Mononuclear cell (primary cell): ENCODE measurements around the gene SYN1. TPM values are rescaled to one million over a fixed set of nuclear protein-coding genes. Genes with fewer than 3 reads are reported as not detected.

Experiments
- H3K27me3 ChIP-seq: 2 replicates; pipeline ENCODE4 v1.6.0; 2011; ENCODE audit warnings: low read length, control low read depth; ENCODE audit not compliant: insufficient read depth
- H3K4me1 ChIP-seq: 2 replicates; pipeline ENCODE4 v1.5.1; 2011; ENCODE audit warnings: mild to moderate bottlenecking, low read length, control low read depth; ENCODE audit not compliant: insufficient read depth
- H3K4me3 ChIP-seq: 2 replicates; pipeline ENCODE4 v1.5.1; 2011; ENCODE audit warnings: mild to moderate bottlenecking, low read length, moderate library complexity
- H3K9me3 ChIP-seq: 2 replicates; pipeline ENCODE4 v1.5.1; 2011; ENCODE audit warnings: low read depth, mild to moderate bottlenecking, control low read depth, low read length
- total RNA-seq: library from RNA; depleted of rRNA; stranded (reverse); fragments of >200 nt; gene quantifications from one replicate; pipeline ENCODE4 v1.2.3, GENCODE V29; 2012

SYN1 gene
- total RNA-seq, 1 donor = 0.21 TPM

DNA sequence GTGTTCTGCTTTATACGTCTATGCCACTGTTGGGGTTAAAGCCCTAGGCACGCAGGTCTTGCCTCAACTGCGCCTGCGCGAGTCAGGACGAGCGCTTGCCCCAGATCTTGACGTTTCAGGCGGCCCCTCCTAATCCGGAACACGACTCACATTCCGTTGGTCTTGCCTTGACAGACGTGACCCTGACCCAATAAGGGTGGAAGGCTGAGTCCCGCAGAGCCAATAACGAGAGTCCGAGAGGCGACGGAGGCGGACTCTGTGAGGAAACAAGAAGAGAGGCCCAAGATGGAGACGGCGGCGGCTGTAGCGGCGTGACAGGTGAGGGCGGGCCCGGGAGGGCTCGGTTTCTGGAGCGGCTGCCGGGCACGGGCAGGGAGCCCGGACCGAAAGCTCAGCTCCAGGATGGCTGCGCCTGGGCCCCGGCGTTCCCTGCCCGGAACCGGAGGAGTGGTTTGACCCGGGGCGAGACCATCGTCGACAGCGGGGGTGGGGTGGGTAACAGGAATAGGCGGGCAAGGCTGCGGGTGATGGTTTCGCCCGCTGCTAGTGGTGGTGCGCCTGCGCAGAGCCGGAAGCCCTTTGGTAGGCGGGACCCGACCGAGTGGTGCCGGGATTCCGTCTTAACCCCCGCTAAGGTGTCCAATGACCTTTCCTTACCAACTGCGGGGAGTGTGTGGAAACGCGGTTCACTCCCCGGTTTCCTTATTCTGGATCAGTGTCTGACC is 58.6 kb downstream of the SYN1 start, which contains the start of gene ARAF:
Gene ARAF, plus strand, starts transcription at position 272 of the 725 bp plus-strand sequence. CDS start 1,763 bp downstream, outside the sequence.
- Histone ChIP-seq H3K4me3 (peak within 1 kb of the TSS; percentile 71), H3K4me1 (peaks cover 43% of the 10 kb centered on the region), H3K27me3 (no peaks in the 10 kb centered on the region), H3K9me3 (no peaks in the 10 kb centered on the region)

DNA sequence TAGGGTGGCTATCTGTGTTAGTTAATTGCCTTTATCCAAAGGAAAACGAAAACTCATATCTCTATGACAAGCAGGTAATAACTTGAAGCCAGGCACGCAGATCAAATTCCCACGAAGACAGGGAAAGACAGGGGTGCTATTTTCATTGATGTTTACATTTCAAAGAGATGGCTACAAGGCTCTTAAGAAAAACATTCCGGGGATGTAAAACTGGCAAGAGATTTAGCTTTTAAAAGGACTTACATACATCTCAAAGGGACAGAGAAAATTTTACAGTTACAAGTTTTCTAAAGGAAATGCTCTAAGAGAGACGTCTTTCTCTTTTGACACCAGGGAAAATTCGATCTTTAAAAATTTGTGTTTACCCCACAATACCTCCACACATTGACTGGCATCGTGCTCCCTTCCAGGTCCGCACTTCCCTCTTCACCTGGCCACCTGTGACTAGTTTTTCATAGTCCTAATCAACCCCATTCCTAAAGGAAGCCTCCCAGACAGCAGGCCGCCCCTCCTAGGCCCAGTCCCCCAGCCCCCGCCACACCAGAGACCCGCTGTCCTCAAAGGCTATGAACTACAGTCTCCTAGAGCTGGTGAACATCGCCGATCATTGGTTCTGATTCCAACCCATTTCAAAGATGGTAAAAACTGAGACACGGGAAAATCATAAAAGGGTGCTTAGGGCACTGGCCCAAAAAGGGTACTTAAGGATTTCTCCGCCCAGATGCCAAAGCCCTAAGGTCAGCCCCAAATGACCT is 59.3 kb downstream of the SYN1 start:
- Histone ChIP-seq H3K4me1 (peaks cover 46% of the 10 kb centered on the region), H3K27me3 (no peaks in the 10 kb centered on the region), H3K4me3 (peak overlapping the region; percentile 71), H3K9me3 (no peaks in the 10 kb centered on the region)

DNA sequence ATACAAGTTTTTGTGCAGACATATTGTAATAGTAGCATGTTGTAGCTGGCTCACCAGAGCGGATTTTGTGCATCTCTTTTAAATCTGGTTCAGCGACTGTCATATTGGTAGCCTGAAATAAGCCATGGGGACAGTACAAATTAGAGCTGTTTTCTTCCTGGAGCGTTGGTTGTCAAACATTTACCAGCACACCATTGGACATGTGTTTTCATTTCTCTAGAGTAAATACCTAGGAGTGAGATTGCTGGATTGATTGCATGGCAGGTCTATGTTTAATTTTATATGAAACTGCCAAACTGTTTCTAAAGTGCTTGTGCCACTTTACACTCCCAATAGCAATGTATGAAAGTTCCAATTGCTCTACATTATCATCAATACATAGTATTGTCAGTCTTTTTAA is 61.2 kb downstream of the SYN1 start:
- H3K4me3 ChIP-seq = no peak overlapping the region
- no peaks in the 10 kb centered on the region for H3K9me3 ChIP-seq
- H3K4me1 ChIP-seq = peaks cover 31% of the 10 kb centered on the region
- no peaks in the 10 kb centered on the region for H3K27me3 ChIP-seq

DNA sequence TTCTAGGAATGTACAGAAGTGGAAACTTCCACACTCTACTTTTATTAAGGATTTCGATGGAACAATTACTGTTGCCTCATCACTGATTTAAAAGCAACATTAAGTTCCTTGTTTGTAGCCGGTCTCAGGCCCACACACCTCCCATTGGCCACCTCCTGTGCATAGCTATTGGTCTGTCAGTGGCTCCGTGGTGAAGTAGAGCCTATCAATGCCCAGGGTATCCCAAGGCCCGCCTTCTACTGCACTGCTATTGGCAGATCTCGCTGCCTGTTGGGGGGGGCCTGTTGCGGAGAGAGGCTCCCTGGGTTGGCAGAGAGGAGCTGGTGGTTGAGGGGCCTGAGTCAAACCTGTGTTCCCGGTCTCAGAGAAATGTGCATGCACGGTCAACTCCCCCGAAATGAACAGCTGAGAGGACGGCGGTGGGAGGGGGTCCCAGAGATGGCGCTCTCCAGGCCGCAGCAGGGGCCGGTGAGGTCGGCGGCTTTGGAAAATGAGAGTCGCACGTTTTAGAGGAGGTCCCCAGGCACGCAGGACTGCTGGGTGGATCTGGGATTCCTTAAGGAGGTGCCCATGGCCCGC is 63.5 kb downstream of the SYN1 start:
- Histone ChIP-seq H3K4me3 (peak overlapping the region; percentile 48), H3K9me3 (no peaks in the 10 kb centered on the region), H3K27me3 (no peaks in the 10 kb centered on the region), H3K4me1 (peaks cover 22% of the 10 kb centered on the region)

DNA sequence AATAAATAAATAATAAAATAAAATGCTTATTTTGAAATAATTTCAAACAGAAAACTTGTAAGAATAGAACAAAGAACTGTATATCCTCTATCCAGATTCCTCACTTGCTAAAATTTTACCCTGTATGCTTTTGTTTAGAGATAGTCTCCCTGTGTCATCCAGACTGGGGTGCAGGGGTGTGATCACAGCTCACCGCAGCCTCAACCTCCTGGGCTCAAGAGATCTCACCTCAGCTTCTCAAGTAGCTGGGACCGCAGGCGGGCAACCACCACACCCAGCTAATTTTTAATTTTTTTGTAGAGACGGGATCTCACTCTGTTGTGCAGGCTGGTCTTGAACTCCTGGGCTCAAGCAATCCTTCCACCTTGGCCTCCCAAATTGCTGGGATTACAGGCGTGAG is 76.2 kb downstream of the SYN1 start:
- Histone ChIP-seq H3K4me3 (no peak overlapping the region), H3K4me1 (peaks cover 5% of the 10 kb centered on the region), H3K27me3 (no peaks in the 10 kb centered on the region), H3K9me3 (no peaks in the 10 kb centered on the region)

DNA sequence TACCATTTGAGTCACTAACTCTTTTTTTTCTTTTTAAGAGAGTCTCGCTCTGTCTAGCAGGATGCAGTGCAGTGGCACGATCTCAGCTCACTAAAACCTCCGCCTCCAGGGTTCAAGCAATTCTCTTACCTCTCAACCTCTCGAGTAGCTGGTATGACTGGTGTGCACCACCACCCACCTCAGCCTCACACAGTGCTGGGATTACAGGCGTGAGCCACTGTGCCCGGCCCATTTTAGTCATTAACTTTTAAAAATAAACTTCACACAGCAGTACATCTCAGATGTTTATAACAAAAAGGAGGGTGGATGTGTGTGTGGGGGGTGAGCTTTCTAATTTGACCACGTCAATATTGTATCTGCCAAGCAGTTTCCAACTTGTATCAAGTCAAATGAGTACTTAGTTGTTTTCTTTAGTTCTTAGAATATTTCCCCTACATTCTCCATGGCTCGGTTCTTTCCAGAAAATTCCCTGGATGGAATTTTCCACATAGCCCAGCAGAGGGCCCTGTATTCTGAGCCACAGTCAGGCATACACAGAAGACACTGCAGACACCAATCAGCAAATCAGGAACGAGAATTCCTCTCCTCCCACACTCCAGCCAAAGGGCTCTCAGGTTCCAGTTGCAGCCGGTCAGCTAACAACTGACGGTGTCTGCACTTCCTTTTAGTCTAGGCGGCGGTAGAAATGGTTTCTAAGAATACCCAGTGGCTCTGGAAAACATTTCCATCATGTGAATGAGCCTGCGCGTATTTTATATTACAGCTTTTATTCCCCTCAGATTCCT is 78.7 kb downstream of the SYN1 start:
- Histone ChIP-seq H3K4me1 (peaks cover 5% of the 10 kb centered on the region), H3K9me3 (no peaks in the 10 kb centered on the region), H3K4me3 (no peak overlapping the region), H3K27me3 (no peaks in the 10 kb centered on the region)

DNA sequence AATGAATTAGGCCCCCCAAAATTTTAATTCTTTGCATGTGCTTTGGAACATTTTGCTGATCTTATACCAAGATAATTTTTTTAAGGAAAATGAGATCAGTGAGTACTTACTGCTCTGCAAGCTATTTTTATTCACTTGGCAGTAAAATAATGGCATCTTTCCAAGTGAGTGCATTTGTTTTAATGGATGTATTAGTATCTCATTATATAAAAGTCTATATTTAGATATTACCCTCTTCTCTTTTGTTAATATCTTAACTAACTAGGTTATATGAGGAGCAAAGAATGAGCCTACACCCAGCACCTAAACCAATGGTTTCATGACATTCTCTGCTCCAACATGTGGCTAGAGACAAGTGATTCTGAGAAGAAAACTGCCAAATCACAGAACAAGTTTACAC is 79.8 kb downstream of the SYN1 start:
- H3K4me3 ChIP-seq = no peak overlapping the region
- no peaks in the 10 kb centered on the region for H3K27me3 ChIP-seq
- no peaks in the 10 kb centered on the region for H3K4me1 ChIP-seq
- H3K9me3 ChIP-seq = no peaks in the 10 kb centered on the region

DNA sequence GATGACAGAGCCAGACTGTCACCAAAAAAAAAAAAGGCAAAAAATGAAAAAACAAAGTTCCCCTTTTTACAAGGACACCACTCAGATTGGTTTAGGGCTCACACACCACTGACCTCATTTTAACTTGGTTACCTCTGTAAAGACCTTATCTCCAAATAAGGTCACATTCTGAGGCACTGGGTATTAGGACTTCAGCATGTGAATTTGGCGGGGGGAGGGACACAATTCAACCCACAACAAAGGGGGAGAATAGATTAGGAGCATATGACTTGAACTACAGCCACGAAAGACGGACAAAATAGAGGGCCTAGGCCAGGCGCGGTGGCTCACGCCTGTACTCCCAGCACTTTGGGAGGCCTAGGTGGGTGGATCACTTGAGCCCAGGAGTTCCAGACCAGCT is 89.6 kb downstream of the SYN1 start:
- Histone ChIP-seq H3K4me1 (no peaks in the 10 kb centered on the region), H3K9me3 (no peaks in the 10 kb centered on the region), H3K4me3 (no peak overlapping the region), H3K27me3 (no peaks in the 10 kb centered on the region)

DNA sequence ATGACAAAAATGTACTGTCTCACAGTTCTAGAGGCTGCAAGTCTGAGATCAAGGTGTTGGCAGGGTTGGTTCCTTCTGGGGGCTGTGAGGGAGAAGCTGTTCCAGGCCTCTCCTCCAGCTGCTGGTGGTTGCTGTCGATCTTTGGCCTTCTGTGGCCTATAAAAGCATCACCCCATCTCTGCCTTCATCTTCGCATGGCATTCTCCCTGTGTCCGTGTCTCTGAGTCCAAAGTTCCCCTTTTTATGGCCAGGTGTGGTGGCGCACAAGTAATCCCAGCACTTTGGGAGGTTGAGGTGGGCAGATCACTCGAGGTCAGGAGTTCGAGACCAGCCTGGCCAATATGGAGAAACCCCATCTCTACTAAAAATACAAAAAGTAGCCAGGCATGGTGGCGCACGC is 90.1 kb downstream of the SYN1 start:
- Histone ChIP-seq H3K9me3 (no peaks in the 10 kb centered on the region), H3K4me1 (no peaks in the 10 kb centered on the region), H3K27me3 (no peaks in the 10 kb centered on the region), H3K4me3 (no peak overlapping the region)

DNA sequence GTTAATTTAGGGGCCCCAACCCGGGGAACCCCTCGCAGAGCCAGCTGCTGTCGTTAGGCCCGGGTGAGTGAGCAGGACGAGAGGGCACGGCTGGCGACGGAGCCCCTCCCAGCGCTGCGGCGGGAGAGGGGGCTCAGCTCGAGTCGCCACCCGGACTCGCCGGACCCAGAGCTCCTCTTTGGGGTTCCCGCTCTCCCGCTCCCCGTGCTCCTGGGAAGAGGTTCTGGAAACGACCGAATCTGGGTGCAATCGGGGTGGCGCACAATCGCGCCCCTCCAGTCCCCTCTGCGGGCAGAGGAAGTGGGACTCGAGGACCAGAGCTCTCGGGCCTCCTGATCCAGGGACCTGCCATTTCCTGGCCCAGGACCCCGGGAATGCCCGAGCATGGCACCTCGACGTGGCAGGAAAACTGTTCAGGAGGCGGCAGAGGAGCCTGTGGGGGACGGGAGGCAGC is 95.9 kb downstream of the SYN1 start:
- H3K27me3 ChIP-seq = no peaks in the 10 kb centered on the region
- H3K4me1 ChIP-seq = no peaks in the 10 kb centered on the region
- peak overlapping the region; percentile 28 for H3K4me3 ChIP-seq
- no peaks in the 10 kb centered on the region for H3K9me3 ChIP-seq

DNA sequence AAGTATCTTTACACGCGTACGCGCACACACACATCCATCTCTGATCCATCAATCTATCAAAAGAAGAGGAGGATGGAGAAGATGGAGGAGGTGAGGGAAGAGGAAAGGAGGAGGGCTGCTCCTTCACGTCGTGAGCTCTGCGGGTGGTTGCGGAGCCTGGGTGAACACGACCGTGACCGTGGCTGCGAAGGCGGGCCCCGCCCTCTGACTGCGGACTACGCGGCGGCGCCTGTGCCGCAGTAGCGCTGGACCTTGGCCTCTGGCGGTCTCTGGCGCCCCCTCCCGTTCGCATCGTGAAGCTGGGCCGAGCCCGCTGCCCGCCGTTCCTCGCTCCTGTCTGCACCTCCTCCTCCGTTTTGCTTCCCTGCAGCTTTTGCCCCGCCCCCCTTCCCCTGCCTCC is 96.4 kb downstream of the SYN1 start:
- Histone ChIP-seq H3K4me3 (peak overlapping the region; percentile 28), H3K9me3 (no peaks in the 10 kb centered on the region), H3K4me1 (no peaks in the 10 kb centered on the region), H3K27me3 (no peaks in the 10 kb centered on the region)

Other genes starting within 250 kb of the SYN1 start
- gene ZNF157, start 249.3 kb downstream of the SYN1 start, total RNA-seq = 0.63 TPM
- gene ZNF41, start 136.6 kb downstream of the SYN1 start, total RNA-seq = 3.9 TPM
- 48.4 TPM for gene ARAF, start 58.7 kb downstream of the SYN1 start, total RNA-seq
- 70.5 TPM for gene TIMP1, start 37.4 kb downstream of the SYN1 start, total RNA-seq
- 139 TPM for gene CFP, start 10.1 kb upstream of the SYN1 start, total RNA-seq
- gene ELK1, start 30.7 kb upstream of the SYN1 start, total RNA-seq = 19.3 TPM
- gene UXT, start 39.3 kb upstream of the SYN1 start, total RNA-seq = 176 TPM
- gene ZNF81, start 217.0 kb upstream of the SYN1 start, total RNA-seq = 3.7 TPM